Measurements from ENCODE around the gene RBM43. TPM values are rescaled to one million over a fixed set of nuclear protein-coding genes. Genes with fewer than 3 reads are reported as not detected.

The RBM43 gene
- total RNA-seq, 1 donor from 2014 or later: 1.5 TPM

GRCh38 chr2:151267537-151267936 is 5.9 kb upstream of the RBM43 start:
- intact Hi-C loops (cut with micrococcal nuclease): no loop called here
- DNase-seq: no peak
- Histone ChIP-seq H3K36me3 (peaks cover 23% of the 10 kb centered on the region), H3K27ac (replicated peaks) (no peak overlapping the region), H3K27me3 (ENCODE audit: low read depth) (no peaks in the 10 kb centered on the region), H3K4me3 (no peak overlapping the region), H3K9me3 (replicated peaks) (peaks cover 5% of the 10 kb centered on the region), H3K4me1 (no peaks in the 10 kb centered on the region)
- no peak for TF ChIP-seq CTCF (IDR thresholded peaks at IDR 0.05; ENCODE audit: borderline replicate concordance)

- Histone ChIP-seq H3K9me3 (replicated peaks) (peaks cover 5% of the 10 kb centered on the region), H3K4me3 (no peak overlapping the region), H3K27me3 (ENCODE audit: low read depth) (no peaks in the 10 kb centered on the region), H3K27ac (replicated peaks) (no peak overlapping the region), H3K36me3 (peaks cover 12% of the 10 kb centered on the region), H3K4me1 (peaks cover 11% of the 10 kb centered on the region)
- DNase-seq: no peak
- intact Hi-C loops (cut with micrococcal nuclease): no loop called here
- TF ChIP-seq CTCF (IDR thresholded peaks at IDR 0.05; ENCODE audit: borderline replicate concordance): no peak
These were observed 4.3 kb upstream of the RBM43 start for GRCh38 chr2:151265991-151266390.

GRCh38 chr2:151264157-151264825 is 2.6 kb upstream of the RBM43 start:
- H3K36me3 ChIP-seq: no peaks in the 10 kb centered on the region
- H3K27ac ChIP-seq (replicated peaks): no peak overlapping the region
- no peak for TF ChIP-seq CTCF (IDR thresholded peaks at IDR 0.05; ENCODE audit: borderline replicate concordance)
- DNase-seq: no peak
- H3K4me3 ChIP-seq: no peak overlapping the region
- peaks cover 20% of the 10 kb centered on the region for H3K4me1 ChIP-seq
- H3K9me3 ChIP-seq (replicated peaks): peaks cover 5% of the 10 kb centered on the region
- intact Hi-C loops (cut with micrococcal nuclease): no loop called here
- H3K27me3 ChIP-seq (ENCODE audit: low read depth): no peaks in the 10 kb centered on the region

- Histone ChIP-seq H3K27me3 (ENCODE audit: low read depth) (no peaks in the 10 kb centered on the region), H3K27ac (replicated peaks) (no peak overlapping the region), H3K9me3 (replicated peaks) (no peaks in the 10 kb centered on the region), H3K36me3 (no peaks in the 10 kb centered on the region), H3K4me3 (no peak overlapping the region), H3K4me1 (peaks cover 21% of the 10 kb centered on the region)
- DNase-seq: no peak
- intact Hi-C loops (cut with micrococcal nuclease): no loop called here
- no peak for TF ChIP-seq CTCF (IDR thresholded peaks at IDR 0.05; ENCODE audit: borderline replicate concordance)
These were observed 966 bp upstream of the RBM43 start for GRCh38 chr2:151262629-151263028.

GRCh38 chr2:151261977-151262291 is 271 bp upstream of the RBM43 start:
- Histone ChIP-seq H3K9me3 (replicated peaks) (no peaks in the 10 kb centered on the region), H3K27ac (replicated peaks) (peak overlapping the region; percentile 98), H3K36me3 (no peaks in the 10 kb centered on the region), H3K4me3 (peak overlapping the region; percentile 88), H3K27me3 (ENCODE audit: low read depth) (no peaks in the 10 kb centered on the region), H3K4me1 (peaks cover 24% of the 10 kb centered on the region)
- TF ChIP-seq CTCF (IDR thresholded peaks at IDR 0.05; ENCODE audit: borderline replicate concordance): no peak
- no peak for DNase-seq
- intact Hi-C loops (cut with micrococcal nuclease): no loop called here

All from left ventricle myocardium inferior (tissue), 1 donor.